Glomerular visceral epithelial cell (primary cell): ENCODE results near the gene RPTOR.
A peak's percentile ranks its signal among the peaks of the same experiment; 100 is the strongest.
"Not testable (repeated sequence)": the region's sequence is repeated elsewhere in the genome, so short reads cannot be mapped to it uniquely, and the experiment has no call there.

Experiments
- DNase-seq: peaks from one replicate; pipeline ENCODE4 v3.0.0-alpha.2; 2016; ENCODE audit errors: extremely low spot score

RPTOR gene

DNA sequence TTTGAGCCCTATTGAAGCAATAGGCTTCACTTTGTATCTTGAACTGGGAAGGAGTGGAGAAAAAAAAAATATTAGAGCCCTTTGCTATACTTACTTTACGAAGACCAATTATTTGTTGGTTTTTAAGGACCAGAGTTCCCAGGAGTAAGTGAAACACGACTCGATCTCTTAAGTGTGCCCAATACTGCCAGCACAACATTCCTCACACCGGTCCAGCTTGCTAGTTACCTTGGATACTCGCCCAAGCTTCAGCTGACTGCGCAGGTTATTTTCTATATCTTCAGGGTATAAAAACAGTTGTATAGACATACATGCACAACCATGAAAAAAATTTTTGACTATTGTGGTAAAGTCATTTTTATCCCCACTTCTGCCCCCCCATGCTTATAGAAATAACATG lies 72.1 kb downstream of the RPTOR start:
- DNase-seq, result no peak

DNA sequence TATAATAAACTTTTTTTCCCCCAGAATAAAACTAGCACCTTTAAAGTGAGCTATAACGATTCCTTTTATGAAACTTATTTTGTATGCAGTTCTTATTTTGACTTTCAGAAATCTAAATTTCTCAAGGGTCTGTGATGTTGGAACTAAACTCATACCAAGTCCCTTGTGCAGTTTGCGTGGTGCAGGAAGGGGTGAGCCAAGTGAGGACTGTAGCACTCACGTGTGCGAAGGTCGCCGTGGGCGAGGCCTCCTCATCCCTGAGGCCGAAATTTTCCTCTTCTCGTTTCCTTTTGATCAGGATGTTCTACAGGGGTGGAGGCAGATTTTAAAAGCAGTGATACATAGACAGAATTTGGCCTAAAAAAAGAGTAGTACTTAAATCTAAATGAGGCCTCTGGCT lies 73.7 kb downstream of the RPTOR start:
- DNase-seq, result no peak

DNA sequence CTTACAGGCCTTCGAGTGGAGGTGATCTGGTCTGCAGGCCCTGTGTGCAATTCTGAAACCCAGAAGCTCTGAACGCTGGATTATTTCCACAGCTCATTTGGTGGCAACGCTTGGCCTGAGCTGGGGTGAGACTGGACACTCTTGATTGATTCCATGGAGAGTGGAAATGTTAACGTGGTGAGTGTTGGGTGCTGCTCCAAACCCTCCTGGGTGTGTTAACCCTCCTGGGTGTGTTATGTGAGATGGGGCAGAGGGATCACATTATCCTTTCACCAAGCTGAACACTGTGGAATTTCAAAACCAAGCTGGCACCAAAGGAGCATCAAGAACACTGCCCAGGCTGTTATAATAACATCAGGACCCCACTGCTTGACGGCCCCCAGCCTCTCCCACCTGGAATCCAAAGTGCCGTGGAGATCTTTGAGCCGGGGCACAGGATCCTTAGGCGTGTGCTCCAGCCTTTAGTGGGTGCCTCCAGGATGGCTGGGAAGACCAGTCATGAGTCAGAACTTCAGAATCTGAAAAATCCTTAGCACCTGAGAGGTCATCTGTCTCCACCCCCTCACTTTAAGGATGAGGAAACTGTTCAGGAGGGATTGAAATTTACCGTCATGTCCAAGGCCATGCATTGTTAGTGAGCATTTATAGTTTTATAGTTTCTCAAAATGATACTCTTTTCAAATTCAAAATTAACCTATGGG lies 75.0 kb downstream of the RPTOR start:
- DNase-seq, result peak; percentile 71

DNA sequence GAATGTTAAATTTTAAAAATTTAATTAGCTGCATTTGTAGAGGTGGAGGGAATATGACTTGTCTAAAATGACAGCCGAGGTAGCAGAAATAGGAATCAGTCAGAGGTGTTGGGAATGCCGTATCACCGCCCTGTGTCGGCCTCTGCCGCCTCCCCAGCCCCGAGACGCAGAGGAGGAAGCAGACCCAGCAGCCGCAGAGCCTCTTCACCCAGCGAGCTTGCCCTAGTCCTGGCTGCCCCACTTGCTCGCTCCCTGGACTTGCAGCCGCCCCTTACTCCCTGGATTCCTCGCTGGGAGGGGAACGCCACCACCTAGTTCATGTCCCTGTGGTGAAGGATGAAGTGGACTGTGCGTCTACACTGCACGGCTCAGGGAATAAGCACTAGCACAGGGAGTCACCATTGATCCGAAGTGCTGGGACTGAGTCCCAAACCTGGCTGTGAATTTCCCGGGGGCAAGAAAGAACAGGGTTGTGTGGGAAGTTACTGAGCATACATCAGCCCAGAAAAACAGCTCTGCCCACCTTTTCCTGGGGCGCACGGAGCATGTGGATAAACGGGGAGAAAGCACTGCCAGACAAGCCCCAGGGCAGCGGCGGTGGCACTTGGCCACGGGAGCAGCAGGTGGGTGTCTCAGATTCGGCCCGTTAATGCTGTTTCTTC lies 76.8 kb downstream of the RPTOR start:
- no peak for DNase-seq

DNA sequence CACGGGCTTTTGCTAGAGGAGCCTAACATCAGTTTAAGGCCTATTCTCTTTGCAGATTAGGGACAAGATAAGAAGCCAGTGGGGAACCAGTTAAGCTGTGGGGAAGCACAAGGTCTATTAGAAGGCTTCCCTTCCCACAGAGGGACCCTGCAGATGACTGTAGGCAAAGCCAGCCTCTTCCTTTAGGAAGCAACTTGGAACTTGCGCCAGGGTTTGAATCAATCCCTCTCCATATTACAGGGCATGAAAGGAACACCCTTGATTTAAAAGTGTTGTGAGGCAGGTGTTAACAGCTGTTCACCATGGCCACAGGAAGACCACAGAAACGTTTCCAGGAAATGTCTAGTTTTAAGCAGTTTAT lies 77.3 kb downstream of the RPTOR start:
- DNase-seq, result no peak

DNA sequence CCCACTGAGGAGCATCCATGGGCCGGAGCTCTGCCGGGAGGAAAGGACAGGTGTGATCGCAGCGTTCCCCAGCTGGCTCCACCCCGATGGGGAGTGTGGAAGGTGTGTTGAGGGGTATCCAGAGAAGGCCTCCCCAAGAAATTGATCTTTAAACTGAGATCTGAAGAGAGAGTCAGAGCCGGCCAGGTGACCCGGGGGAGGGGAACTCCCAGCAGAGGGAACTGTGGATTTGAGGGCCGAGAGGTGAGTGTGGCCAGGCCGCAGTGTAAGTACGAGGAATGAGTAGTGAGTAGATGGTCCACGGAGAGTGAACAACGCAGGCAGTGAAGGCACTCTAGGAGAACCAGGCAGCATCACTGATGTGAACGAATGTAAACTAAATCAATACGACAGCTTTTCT lies 80.2 kb downstream of the RPTOR start:
- no peak for DNase-seq

DNA sequence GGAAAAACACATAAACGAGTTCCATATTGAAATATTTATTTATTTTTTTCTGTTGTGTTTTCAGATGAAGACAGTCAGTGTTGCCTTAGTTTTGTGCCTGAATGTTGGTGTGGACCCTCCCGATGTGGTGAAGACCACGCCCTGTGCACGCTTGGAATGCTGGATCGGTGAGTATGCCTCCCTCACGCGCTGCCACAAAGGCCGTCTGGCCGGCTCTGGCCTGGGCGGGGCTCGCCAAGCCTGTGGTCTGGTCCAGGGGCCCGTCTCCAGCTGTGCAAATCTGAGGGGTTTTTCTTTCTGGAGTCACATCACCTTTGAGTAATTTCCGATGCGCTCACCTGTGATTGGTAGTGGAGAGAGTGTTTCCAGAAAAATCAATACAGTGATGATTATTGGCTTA lies 81.0 kb downstream of the RPTOR start:
- DNase-seq, result no peak

DNA sequence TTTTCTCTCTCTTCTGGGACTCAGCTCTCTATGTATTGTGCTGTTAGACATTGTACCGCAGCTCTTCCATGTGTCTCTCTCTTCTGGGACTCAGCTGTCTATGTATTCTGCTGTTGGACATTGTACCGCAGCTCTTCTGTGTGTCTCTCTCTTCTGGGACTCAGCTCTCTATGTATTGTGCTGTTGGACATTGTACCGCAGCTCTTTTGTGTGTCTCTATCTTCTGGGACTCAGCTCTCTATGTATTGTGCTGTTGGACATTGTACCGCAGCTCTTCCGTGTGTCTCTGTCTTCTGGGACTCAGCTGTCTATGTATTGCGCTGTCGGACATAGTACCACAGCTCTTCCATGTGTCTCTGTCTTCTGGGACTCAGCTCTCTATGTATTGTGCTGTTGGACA lies 84.2 kb downstream of the RPTOR start:
- DNase-seq, result not testable (repeated sequence)

DNA sequence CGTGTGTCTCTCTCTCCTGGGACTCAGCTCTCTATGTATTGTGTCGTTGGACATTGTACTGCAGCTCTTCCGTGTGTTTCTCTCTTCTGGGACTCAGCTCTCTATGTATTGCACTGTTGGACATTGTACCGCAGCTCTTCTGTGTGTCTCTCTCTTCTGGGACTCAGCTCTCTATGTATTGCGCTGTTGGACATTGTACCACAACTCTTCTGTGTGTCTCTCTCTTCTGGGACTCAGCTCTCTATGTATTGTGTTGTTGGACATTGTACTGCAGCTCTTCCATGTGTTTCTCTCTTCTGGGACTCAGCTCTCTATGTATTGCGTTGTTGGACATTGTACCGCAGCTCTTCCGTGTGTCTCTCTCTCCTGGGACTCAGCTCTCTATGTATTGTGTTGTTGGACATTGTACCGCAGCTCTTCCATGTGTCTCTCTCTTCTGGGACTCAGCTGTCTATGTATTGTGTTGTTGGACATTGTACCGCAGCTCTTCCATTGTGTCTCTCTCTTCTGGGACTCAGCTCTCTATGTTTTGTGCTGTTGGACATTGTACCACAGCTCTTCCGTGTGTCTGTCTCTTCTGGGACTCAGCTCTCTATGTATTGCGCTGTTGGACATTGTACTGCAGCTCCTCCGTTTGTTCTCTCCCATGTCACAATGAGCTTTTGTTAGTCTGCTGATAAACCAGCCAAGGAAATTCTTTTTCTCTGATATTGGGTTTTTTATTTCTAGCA lies 84.8 kb downstream of the RPTOR start:
- no peak for DNase-seq

DNA sequence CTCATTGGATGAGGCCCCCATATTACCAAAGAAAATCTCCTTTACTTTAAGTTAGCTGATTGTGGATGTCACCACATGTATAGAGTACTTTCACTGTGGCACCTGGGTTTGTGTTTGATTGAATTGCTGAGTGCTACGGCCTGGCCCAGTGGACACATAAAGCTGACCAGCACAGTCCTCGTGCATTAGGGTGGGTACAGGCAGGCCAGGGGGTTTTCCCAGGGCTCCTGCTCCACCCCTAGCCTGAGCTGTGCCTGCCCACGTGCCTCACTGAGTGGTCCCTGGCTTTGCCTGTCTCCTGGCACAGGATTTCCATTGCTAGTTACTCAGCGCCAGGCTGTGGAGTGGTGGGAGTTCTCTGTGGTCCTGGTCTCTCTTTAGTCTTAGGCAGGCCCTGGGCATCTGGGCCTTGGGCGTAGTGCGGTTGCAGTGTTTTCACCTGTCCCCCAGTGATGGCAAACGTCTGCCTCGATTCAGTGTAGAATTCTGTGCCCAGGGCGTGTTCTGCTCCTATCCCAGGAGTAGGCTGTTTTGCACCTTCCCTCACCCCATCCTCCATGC lies 86.0 kb downstream of the RPTOR start:
- no peak for DNase-seq

DNA sequence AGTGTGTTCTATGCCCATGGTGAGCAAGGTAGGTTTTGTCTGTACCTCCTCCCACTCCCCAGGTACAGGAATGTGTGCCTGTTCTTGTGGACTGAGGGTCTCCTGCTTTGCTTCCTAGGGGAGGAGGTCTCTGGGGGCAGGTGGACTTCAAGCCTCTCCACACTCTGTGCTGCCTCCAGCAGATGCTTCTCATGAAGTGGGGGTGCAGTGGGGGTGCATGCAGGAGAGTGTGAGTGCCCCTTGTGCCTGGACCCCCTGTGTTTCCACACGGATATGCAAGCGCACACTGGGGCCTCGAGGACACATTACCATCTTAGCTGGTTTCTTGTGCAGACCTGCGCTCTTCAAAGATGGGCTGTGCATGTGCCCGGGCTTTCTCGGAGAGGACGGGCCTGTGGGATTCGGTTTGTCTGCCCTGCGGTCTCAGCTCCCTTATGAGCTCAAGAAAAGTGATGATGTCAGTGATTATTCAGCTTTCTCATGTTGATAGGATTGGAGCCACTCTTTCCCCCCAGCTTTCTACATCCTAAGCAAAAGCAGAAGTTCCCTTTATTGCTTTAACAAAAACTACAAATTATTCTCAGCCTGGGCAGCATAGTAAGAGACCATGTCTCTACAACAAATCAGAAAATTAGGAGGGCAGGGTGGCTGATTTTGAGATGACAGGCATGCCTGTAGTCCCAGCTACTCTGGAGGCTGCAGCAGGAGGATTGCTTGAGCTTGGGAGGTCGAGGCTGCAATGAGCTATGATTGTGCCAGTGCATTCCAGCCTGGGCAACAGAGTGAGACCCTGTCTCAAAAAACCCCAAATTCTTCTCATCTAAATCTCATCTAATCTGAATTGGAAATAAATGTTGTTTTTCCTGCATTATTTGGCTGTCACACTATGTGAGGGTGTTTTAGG lies 86.8 kb downstream of the RPTOR start:
- no peak for DNase-seq

DNA sequence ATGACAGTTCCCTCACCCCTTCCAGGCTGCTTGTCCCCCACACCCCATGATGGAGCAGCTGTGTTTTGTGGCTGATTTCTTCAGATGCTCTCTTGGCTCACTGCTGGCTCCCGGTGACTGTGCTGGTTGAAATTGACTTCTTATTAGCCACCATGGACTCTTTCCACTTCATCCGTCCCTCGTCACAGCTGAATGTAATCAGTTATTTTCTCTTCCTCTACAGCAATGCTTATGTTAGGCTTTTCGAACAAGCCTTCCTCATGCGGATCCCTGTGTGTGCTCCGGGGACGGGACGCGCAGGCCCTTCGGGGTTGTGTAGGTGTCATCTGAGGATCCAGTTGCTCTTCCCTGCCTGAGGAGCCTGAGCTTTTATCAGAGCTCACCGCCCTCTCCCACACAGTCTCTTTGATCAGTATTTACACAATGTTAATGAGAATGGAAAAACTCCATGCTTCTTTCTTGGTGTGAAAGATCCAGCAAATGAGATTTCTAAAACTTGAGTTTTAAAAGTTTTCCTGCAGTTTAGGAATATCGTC lies 87.5 kb downstream of the RPTOR start:
- DNase-seq, result no peak

DNA sequence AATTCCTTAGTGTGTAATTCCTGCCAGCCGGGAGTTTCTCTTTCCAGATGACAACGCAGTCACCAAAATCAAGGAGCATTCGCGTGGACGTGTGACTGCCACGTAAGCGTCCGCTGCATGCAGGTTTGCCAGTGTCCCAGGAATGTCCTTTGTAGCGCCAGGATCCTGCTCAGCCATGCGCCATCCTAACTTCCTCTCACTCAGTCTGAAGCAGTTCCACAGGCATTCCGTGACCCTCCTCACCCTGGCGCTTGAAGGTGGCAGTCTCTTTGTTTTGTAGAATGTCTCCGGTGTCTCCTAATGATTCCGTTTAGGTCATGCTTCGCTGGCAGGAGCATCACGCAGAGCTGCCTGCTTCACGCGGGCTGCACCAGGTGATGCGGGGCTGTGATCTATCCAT lies 88.6 kb downstream of the RPTOR start:
- no peak for DNase-seq

DNA sequence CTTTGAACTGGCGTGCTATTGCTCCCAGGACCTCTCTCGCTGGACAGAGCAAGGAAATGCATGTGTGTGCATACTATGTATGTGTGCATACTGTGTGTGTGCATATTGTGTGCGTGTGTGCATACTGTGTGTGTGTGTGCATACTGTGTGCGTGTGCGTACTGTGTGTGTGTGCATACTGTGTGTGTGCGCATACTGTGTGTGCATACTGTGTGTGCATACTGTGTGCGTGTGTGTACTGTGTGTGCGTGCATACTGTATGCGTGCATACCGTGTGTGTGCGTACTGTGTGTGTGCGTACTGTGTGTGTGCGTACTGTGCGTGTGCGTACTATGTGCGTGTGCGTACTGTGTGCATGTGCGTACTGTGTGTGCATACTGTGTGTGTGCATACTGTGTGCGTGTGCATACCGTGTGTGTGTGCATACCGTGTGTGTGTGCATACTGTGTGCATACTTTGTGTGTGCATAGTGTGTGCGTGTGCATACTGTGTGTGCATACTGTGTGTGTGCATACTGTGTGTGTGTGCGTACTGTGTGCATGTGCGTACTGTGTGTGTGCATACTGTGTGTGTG lies 89.4 kb downstream of the RPTOR start:
- DNase-seq, result no peak

DNA sequence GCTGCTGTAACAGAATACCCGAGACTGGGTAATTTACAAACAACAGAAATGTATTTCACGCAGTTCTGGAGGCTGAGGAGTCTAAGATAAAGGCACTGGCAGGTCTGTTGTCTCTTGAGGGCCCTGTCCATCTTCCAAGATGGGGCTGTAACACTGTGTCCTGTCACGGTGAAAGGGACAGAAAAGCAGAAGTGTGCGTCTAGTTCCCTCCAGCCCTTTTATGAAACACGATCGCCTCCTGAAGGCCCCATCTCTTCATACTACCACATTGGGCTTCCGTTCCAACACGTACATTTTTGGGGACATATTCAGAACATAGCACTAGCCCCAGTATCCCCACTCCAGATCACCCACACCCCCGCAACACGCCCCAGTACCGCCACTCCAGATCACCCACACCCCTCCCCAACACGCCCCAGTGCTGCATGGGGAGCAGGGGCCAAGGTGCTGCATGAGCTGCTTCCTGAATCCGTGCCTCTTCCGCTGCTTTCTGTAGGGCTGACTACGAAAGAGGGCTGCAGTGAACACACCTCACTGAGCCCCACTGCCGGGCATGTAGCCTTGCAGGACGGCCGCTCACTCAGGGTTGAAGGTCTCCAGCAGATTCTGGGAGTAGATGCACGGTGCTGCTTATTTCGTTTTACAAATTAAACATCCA lies 91.9 kb downstream of the RPTOR start:
- no peak for DNase-seq

DNA sequence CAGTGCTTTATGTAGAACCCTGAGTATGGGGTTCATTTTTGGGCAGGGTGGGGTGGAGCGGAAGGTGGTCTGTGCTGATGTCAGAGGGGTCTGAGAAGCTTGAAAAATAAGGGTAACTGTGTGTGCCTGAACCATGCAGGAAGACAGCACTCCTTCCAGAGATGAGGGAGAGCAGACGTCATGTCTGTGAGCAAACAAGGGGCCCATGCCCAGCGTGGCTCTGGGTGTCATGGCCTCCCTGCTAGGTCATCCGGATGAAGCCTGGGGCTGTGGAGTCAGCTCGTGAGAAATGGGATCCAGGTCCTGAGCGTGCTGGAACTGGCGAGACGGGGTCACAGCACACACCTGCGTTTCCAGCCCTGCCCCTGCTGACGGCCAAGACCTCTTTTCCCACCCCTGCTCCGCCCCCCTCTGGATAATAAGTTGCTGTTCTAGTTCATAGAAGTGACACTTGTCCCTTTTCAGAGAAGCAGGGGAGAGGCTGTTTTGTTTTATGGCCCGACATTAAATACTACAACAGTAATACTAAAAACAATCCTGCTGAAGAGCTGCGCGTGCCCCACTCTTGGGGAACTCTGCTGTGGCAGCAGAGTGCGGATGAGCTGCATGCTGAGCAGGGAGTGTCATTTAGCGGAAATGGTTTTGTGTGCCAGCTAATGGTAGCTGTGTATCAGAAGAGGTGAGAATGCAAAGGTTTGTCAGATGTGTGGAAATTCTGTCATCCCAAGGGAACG lies 92.6 kb downstream of the RPTOR start:
- DNase-seq, result no peak

DNA sequence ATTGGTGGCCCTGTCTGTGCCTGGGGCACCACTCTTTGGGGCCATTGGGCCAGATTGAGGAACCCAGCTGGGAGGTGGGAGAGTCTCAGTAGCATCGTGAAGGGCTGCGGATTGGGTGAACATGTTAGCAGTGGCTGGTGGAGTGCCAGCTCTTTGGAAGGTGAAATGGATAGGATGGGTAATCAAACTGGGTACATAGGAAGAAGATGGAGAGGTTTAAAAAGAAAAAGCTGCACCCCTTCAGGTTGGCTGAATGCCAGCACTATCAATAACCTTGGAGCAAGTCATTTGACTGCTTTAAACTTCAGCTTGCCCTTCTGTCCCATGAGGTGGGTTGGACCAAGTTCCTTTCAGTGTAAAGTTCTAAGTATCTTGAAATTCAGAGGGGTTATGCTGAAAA lies 95.0 kb downstream of the RPTOR start:
- DNase-seq, result no peak

DNA sequence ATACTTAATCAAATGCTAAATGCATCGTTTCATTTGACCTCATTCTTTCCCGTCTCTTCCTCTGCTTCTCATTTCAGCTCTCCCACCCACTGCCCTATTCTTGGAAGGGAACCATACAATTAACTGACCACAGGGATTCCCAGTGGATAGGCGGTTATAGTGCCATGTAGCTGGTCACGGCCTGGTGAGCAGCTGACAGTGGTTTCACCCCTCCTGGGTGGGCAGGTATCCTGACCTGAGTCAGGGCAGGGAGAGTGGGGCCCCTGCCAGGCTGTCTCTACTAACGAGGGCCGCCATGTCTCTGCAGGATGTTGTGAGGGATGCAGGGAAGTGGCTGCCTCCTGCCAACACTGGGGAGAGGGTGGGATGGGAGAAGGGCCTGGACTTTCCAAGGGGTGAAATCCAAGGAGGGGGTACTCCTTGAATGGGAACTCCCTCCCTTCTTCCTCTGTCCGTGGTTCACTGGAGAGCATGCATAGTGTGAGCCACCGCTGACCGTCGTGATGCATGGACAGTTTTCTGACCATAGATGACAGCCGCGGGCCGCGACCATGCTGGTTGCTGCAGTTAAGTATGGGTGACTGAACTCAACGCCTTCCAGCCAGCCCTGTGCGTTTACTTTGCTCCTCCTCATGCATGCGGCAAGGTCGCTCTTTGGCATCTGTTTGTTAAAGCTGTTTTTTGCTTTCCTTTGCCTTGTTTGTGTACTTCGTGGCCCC lies 95.9 kb downstream of the RPTOR start:
- DNase-seq, result peak; percentile 89
